GM12872 (cell line): Measurements from ENCODE around the gene CDK18.

Experiments used
- TF ChIP-seq, protein P1 (sequence below): IDR thresholded peaks from 3 replicates; pipeline ENCODE4 v1.5.1; 2011; ENCODE audit warnings: low read depth, mild to moderate bottlenecking, low read length, moderate library complexity; ENCODE audit not compliant: insufficient read depth

CDK18 gene

DNA sequence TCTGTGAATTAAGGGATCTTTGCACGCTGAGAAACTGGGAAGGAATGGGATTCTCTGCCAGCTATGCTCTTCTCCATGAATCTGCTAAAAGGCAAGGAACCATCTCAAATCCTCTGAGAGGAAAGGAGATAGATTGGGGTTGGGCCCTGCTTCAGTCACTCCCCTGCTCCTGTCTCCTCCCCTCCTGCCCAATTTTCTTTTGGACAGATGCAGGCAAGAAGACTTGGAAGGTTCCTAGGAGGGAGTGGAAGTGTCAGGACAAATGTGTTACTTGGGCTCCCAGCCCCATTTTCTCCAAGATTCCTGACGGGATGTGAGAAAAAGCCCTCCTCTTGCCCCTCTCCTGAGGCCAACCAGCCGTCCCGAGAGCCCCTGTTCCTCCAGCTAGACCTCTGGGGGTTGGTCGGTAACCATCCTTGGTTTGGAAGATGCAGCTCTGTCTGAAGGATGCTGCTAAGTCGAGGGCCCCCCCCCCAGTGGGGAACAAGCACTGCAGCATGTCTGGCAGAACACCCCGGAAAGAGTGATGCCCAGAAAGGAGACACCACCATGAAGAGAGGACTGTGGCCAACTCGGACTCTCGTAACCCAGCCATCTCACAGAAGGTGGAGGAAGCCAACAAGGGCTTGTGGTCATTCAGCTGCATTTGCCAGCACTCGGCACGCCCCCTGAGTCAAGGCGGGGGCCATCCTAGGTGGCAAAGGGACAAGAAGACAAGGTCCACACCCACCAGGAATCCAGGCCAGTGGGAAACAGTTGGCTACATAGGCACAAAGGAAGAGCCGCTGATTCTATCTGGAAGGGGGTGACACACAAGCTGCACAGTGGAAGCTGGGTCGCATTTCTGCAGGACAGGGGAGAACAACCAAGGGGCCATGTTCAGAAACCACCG is 43.7 kb downstream of the CDK18 start:
- TF ChIP-seq, protein P1, sequence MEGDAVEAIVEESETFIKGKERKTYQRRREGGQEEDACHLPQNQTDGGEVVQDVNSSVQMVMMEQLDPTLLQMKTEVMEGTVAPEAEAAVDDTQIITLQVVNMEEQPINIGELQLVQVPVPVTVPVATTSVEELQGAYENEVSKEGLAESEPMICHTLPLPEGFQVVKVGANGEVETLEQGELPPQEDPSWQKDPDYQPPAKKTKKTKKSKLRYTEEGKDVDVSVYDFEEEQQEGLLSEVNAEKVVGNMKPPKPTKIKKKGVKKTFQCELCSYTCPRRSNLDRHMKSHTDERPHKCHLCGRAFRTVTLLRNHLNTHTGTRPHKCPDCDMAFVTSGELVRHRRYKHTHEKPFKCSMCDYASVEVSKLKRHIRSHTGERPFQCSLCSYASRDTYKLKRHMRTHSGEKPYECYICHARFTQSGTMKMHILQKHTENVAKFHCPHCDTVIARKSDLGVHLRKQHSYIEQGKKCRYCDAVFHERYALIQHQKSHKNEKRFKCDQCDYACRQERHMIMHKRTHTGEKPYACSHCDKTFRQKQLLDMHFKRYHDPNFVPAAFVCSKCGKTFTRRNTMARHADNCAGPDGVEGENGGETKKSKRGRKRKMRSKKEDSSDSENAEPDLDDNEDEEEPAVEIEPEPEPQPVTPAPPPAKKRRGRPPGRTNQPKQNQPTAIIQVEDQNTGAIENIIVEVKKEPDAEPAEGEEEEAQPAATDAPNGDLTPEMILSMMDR = no peak

DNA sequence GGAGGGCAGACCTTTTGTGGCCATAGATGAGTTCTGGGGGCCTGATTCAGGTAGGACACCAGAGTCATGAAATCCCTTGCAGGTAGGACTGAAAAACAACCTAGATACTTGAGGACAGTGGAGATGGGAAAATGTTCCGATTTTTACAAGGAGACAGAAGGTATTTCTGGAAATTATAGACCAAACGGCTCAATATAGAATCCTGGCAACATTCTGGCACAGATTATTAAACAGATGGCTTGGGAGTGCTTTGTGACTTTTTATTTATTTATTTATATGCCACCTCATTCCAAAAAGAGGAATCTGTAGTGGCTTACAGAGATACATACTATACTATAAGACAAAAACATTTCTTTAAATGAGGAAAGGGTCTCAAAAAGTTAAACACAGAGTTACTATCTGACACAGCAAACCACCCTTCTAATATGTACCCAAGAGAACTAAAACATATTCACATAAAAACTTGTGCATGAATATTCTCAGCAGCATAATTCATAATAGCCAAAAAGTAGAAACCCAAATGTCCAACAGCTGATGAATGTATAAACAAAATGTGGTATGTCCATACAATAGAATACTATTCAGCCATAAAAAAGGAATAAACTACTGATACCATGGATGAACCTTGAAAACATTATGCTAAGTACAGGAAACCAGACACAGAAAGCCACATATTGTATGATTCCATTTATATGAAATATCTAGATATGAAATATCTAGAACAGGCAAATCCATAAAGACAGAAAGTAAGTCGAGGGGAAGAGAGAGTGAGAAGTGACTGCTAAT is 49.8 kb downstream of the CDK18 start:
- TF ChIP-seq, protein P1 = no peak

DNA sequence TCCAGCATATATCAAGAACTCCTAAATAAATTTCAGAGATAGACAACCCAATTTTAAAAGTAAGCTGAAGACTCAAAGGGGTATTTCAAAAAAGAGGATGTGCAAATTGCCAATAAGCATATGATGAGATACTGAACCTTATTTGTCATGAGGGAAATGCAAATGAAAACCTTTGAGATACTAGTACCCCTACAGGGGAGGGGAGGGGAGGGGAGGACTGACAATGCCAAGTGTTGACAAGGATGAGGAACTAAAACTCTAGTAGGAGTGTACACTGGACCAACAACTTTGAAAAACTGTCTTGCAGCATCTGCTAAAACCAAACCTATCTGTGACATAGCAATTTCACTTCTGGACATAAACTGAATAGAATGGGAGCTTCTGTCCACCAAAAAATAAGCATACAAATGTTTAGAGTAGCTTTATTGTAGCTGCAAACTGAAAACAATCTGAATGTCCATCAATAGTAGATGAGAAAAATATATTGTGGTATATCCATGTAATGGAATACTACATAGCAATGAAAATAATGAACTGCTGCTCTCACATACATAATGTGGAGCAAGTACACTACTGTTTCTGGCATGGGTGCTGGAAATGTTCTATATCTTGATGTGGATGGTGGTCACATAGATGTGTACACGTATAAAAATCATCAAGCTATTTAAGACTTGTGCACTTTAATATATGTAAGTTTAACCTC is 57.2 kb downstream of the CDK18 start:
- TF ChIP-seq, protein P1 = no peak

DNA sequence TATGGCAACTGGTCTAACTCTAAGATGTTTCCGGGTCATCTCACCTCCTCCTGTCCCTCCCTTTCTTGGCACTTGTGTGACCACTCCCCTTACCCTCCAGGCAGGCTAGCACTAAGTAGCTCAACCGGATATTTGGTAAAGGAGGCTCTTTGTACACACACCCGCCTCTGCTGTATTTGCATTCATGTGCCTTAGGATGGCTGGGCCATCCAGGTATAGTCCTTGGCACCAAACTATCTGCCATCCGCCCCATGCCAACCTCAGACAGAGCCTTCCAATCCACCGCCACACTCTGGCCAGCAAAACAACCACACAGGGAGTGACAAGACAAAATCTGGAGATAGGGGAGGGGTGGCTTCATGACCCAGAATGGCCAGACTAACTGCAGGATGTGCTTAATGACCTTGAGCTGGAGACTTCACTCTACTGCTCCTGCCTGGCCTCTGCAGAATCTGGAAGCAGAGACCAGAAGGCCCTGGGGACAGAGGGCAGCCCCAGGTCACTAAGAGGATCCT is 59.5 kb downstream of the CDK18 start:
- TF ChIP-seq, protein P1 = no peak

DNA sequence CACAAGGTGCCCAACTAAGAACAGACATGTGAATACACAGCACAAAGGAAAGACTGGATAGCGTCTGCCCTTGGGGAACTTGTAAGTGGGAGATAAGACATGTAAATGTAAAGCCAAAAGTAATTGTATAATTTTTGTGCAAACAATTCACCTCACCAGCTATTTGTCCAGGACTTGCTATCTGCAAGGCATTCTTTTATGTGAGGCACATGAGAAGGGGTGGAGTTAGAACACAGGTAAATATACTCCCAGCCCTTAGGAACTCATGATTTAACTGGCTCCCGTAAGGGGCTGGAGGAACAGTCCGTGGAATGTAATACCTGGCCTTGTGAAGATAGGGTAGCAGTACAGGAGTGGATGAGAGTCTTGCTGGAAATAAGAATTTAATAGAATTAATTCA is 61.3 kb downstream of the CDK18 start:
- TF ChIP-seq, protein P1 = no peak

DNA sequence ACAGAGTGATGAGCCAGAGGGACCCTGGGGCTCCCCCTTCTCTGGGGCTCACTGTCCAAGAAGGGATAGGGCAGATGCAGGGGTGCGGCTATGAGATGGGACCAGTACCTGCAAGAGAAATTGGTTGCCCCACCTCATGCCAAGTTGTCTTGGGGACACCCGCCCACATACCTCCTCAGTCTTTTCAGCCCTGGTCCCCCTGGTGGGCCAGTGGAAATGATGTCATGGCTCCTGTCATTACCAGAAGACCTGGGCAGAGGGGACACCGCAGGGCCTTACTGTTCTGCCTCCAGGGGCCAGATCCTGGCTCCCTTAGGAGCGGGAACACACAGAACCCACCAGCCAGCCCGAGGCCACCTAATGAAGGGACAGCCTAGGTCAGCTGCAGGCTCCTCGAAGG is 63.2 kb downstream of the CDK18 start:
- TF ChIP-seq, protein P1 = no peak

DNA sequence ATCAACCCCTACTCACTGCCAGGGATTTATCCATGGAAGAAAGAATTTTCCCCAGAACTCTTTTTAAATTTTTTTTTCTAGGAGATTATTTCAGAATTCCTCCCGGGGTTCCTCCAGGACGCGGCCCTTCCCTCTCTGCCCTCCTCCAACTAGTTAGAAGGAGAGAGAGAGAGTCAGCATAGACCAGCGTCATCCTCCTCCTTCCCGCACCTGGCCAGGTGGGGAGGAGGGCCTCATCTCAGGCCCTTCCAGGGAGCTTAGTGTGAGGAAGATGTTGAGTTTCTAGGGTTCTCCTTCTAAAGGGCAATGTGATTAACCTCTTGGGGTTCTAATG is 63.6 kb downstream of the CDK18 start:
- TF ChIP-seq, protein P1 = no peak
